Measurements from ENCODE around the gene NUDT14. TPM values are rescaled to one million over a fixed set of nuclear protein-coding genes. Genes with fewer than 3 reads are reported as not detected.

The NUDT14 gene
- total RNA-seq, 1 experiment from 2014 or later: 50.8 TPM

DNA sequence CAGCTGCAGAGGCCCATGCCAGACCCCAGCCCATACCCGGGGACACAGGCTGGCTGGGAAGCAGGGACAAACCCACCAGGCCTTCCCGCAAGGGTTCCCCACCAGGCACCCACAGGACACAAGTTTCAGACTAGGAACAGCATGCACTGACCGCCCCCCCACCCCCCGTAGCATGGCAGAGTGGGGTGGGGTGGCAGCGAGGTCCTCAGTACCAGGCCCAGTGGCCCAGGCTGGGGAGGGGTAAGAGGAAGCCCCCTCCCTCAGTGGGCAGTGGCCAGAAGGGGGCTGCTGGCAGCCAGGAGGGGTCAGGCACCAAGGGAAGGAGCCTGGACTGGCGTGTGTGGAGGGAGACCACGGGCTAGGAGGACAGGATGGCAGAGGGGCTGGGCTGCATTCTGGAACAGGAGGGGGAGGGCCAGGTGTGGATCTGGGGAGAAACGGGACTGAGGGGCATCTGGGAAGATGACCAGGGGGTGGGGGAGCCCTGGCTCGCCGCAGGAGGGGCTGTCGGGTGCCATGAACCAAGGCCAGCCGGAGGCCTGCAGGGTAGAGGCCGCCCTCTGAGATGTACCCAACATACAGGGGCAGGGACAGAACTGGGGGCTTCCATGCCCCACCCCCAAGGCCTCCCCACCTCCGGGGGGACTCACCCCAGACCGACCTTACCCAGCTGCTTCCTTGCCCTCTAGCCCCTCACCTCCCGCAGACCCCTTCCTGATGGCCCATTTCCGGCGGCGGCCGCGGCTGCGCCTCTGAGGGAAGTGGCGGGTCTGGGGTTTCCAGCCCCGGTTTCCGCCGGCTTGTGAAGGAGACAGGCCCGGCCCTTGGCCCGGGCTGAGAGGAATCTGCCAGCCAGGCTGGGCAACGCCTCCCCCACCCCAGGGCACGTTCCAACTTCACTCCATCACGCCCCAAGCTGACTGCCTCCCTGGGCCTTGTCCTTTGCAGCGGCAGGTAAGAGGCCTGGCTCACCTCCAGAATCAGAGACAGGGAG is 6.9 kb downstream of the NUDT14 start:
- Histone ChIP-seq H3K27me3 (ENCODE audit: low read length) (no peaks in the 10 kb centered on the region), H3K27ac (ENCODE audit: low read length) (no peak overlapping the region), H3K4me1 (ENCODE audit: insufficient read depth, low read length) (0 out of 2 replicates have a peak, but pooled peaks cover 4% of the 10 kb centered on the region), H3K9me3 (ENCODE audit: low read length) (no peaks in the 10 kb centered on the region), H3F3A (ENCODE audit: low read length, unreplicated experiment) (no peaks in the 10 kb centered on the region), H3K79me2 (ENCODE audit: low read length) (no peaks in the 10 kb centered on the region), H3K9me2 (replicated peaks; ENCODE audit: low read length) (no peaks in the 10 kb centered on the region), H3K4me3 (ENCODE audit: low read length) (no peak overlapping the region), H4K20me1 (ENCODE audit: low read length) (no peaks in the 10 kb centered on the region), H3K36me3 (ENCODE audit: low read depth, low read length) (no peaks in the 10 kb centered on the region), H2AFZ (ENCODE audit: low read length) (no peak overlapping the region), H3K9ac (ENCODE audit: low read length) (no peak overlapping the region), H3K4me2 (ENCODE audit: low read length) (no peak overlapping the region)
- ATAC-seq (no peak), DNase-seq (no peak)
- TF ChIP-seq, protein P1, sequence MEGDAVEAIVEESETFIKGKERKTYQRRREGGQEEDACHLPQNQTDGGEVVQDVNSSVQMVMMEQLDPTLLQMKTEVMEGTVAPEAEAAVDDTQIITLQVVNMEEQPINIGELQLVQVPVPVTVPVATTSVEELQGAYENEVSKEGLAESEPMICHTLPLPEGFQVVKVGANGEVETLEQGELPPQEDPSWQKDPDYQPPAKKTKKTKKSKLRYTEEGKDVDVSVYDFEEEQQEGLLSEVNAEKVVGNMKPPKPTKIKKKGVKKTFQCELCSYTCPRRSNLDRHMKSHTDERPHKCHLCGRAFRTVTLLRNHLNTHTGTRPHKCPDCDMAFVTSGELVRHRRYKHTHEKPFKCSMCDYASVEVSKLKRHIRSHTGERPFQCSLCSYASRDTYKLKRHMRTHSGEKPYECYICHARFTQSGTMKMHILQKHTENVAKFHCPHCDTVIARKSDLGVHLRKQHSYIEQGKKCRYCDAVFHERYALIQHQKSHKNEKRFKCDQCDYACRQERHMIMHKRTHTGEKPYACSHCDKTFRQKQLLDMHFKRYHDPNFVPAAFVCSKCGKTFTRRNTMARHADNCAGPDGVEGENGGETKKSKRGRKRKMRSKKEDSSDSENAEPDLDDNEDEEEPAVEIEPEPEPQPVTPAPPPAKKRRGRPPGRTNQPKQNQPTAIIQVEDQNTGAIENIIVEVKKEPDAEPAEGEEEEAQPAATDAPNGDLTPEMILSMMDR (conservative IDR thresholded peaks at IDR 0.05; ENCODE audit: low read depth, low read length): no peak
- TF ChIP-seq EZH2phosphoT487 (IDR thresholded peaks at IDR 0.05; ENCODE audit: borderline replicate concordance, low read length) (no peak), EZH2 (IDR thresholded peaks at IDR 0.05; ENCODE audit: low read length, unreplicated experiment) (no peak)
- POLR2A ChIA-PET (ENCODE audit: unreplicated experiment): no interaction called here
- intact Hi-C loops (cut with micrococcal nuclease): no loop called here
- no TSS peak for BruUV-seq (replicated peaks)
- CTCF ChIA-PET: no interaction called here

DNA sequence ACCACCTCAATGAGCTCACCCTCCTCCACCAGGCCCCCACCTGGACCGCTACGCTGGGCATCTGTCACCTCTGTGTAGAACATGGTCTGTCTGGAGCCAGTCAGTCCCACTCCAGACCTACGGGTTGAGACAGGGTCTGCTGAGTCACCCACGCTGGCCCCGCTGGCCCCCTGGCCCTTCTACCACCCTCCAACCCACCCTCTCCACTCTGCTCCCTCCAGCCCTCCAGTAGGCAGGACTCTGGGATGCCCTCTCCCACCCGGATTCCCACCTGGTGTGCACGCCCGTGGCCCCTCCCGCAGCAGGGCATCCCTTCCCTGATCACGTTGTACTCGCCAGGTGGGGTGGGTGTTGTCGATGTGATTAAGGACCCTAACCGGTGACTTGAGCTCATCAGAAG is 8.0 kb downstream of the NUDT14 start:
- Histone ChIP-seq H3K9ac (ENCODE audit: low read length) (no peak overlapping the region), H3K27me3 (ENCODE audit: low read length) (no peaks in the 10 kb centered on the region), H3K4me2 (ENCODE audit: low read length) (no peak overlapping the region), H3F3A (ENCODE audit: low read length, unreplicated experiment) (no peaks in the 10 kb centered on the region), H3K4me1 (ENCODE audit: insufficient read depth, low read length) (0 out of 2 replicates have a peak, but pooled peaks cover 4% of the 10 kb centered on the region), H3K9me2 (replicated peaks; ENCODE audit: low read length) (no peaks in the 10 kb centered on the region), H3K79me2 (ENCODE audit: low read length) (no peaks in the 10 kb centered on the region), H3K27ac (ENCODE audit: low read length) (no peak overlapping the region), H3K9me3 (ENCODE audit: low read length) (no peaks in the 10 kb centered on the region), H4K20me1 (ENCODE audit: low read length) (no peaks in the 10 kb centered on the region), H2AFZ (ENCODE audit: low read length) (no peak overlapping the region), H3K4me3 (ENCODE audit: low read length) (no peak overlapping the region), H3K36me3 (ENCODE audit: low read depth, low read length) (no peaks in the 10 kb centered on the region)
- intact Hi-C loops (cut with micrococcal nuclease): no loop called here
- ATAC-seq (no peak), DNase-seq (no peak)
- ChIA-PET CTCF (no interaction called here), POLR2A (ENCODE audit: unreplicated experiment) (no interaction called here)
- BruUV-seq (replicated peaks): no TSS peak
- no peak for TF ChIP-seq EZH2phosphoT487 (IDR thresholded peaks at IDR 0.05; ENCODE audit: borderline replicate concordance, low read length)
- TF ChIP-seq, protein P1 (conservative IDR thresholded peaks at IDR 0.05; ENCODE audit: low read depth, low read length): no peak
- no peak for TF ChIP-seq EZH2 (IDR thresholded peaks at IDR 0.05; ENCODE audit: low read length, unreplicated experiment)

DNA sequence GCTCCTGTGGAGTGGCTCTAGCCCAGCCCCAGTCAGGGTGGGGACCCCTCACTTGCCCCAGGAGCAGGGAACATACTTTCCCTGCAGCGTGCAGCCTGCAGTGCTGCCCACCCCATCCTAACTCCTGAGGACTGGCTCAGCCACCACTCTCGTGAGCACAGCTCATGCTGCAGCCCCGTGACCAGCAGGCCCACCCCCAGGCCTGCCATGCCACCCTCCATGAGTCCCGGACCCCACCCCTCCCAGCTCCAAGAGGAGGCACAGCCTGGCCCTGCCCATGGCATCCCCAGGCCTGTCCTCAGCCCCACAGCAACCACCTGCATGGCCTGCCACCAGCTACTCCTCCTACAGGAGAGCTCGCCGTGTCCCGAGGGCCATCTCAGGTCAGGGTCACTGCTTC is 8.6 kb downstream of the NUDT14 start:
- intact Hi-C loops (cut with micrococcal nuclease): no loop called here
- no peak for DNase-seq
- no TSS peak for BruUV-seq (replicated peaks)
- Histone ChIP-seq H2AFZ (ENCODE audit: low read length) (no peak overlapping the region), H3K9me3 (ENCODE audit: low read length) (no peaks in the 10 kb centered on the region), H3K79me2 (ENCODE audit: low read length) (0 out of 2 replicates have a peak, but pooled peaks cover 3% of the 10 kb centered on the region), H4K20me1 (ENCODE audit: low read length) (no peaks in the 10 kb centered on the region), H3K4me1 (ENCODE audit: insufficient read depth, low read length) (0 out of 2 replicates have a peak, but pooled peaks cover 4% of the 10 kb centered on the region), H3K4me3 (ENCODE audit: low read length) (no peak overlapping the region), H3K4me2 (ENCODE audit: low read length) (no peak overlapping the region), H3K9ac (ENCODE audit: low read length) (no peak overlapping the region), H3K27me3 (ENCODE audit: low read length) (no peaks in the 10 kb centered on the region), H3K36me3 (ENCODE audit: low read depth, low read length) (no peaks in the 10 kb centered on the region), H3K27ac (ENCODE audit: low read length) (no peak overlapping the region), H3K9me2 (replicated peaks; ENCODE audit: low read length) (no peaks in the 10 kb centered on the region), H3F3A (ENCODE audit: low read length, unreplicated experiment) (no peaks in the 10 kb centered on the region)
- POLR2A ChIA-PET (ENCODE audit: unreplicated experiment): no interaction called here
- CTCF ChIA-PET: no interaction called here
- ATAC-seq: no peak
- TF ChIP-seq, protein P1 (conservative IDR thresholded peaks at IDR 0.05; ENCODE audit: low read depth, low read length): no peak
- TF ChIP-seq EZH2phosphoT487 (IDR thresholded peaks at IDR 0.05; ENCODE audit: borderline replicate concordance, low read length) (no peak), EZH2 (IDR thresholded peaks at IDR 0.05; ENCODE audit: low read length, unreplicated experiment) (no peak)

Measured in PC-3 (cell line).